ENCODE results near the gene PCBD1.

GRCh38 chr10:70912556-70912955 is 24.2 kb upstream of the PCBD1 start:
- TF ChIP-seq, protein P1, sequence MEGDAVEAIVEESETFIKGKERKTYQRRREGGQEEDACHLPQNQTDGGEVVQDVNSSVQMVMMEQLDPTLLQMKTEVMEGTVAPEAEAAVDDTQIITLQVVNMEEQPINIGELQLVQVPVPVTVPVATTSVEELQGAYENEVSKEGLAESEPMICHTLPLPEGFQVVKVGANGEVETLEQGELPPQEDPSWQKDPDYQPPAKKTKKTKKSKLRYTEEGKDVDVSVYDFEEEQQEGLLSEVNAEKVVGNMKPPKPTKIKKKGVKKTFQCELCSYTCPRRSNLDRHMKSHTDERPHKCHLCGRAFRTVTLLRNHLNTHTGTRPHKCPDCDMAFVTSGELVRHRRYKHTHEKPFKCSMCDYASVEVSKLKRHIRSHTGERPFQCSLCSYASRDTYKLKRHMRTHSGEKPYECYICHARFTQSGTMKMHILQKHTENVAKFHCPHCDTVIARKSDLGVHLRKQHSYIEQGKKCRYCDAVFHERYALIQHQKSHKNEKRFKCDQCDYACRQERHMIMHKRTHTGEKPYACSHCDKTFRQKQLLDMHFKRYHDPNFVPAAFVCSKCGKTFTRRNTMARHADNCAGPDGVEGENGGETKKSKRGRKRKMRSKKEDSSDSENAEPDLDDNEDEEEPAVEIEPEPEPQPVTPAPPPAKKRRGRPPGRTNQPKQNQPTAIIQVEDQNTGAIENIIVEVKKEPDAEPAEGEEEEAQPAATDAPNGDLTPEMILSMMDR (IDR thresholded peaks at IDR 0.05; ENCODE audit: insufficient read depth, low read length) = no peak
- TF ChIP-seq POLR2AphosphoS5 (IDR thresholded peaks at IDR 0.05; ENCODE audit: low read depth) (no peak), SPI1 (IDR thresholded peaks at IDR 0.05; ENCODE audit: borderline replicate concordance, low read depth) (no peak), REST (IDR thresholded peaks at IDR 0.05; ENCODE audit: insufficient replicate concordance, low read depth) (no peak), GABPA (IDR thresholded peaks at IDR 0.05; ENCODE audit: low read depth) (no peak)
